ENCODE results near the gene KDM4C.

KDM4C gene

DNA sequence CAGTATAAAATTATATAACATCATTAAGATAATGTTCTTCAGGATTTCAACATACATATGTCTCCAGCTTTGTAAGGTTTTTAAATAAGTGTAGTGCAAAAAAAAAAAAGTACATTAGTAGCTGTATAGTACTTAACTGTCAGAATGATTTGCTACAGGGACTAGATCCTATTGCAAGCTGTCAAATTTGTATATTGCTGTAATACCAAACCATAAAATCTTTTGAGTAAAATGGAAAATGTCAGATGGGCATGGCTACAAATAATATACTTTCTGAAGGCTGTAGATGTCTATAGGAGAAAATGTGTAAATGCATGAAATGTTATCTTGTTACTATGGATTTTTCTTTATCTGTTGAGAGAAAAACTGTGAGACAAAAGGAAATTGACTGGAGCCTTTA is 298.5 kb downstream of the KDM4C start:
- no peak for DNase-seq

GRCh38 chr9:7058473-7058872 is 300.7 kb downstream of the KDM4C start:
- DNase-seq, result no peak

GRCh38 chr9:7067169-7067568 is 309.4 kb downstream of the KDM4C start:
- DNase-seq, result no peak

- DNase-seq, result no peak
Observed at GRCh38 chr9:7071916-7072315, 314.1 kb downstream of the KDM4C start.

DNA sequence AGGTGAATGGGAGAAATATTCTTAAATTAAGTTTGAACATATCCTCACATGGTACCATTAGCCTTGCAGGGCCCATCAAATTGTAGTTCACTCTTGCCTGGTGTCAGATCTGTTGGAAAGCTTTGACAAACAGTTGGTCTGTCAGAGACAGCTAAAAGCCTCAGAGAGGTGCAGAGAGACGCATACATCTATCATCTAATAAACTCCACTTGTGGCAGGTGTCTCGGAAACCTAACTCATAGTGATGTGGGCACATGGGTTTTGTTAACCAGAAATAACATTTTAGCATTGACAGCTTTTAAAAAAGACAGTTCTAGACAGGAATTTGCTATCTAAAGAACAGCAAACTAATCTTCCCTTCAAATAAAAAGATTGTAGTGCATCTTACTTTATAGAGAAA is 315.9 kb downstream of the KDM4C start:
- no peak for DNase-seq

- DNase-seq, result no peak
Observed at GRCh38 chr9:7075154-7075553, 317.4 kb downstream of the KDM4C start.

- DNase-seq, result no peak
Observed at GRCh38 chr9:7079051-7079450, 321.3 kb downstream of the KDM4C start.

DNA sequence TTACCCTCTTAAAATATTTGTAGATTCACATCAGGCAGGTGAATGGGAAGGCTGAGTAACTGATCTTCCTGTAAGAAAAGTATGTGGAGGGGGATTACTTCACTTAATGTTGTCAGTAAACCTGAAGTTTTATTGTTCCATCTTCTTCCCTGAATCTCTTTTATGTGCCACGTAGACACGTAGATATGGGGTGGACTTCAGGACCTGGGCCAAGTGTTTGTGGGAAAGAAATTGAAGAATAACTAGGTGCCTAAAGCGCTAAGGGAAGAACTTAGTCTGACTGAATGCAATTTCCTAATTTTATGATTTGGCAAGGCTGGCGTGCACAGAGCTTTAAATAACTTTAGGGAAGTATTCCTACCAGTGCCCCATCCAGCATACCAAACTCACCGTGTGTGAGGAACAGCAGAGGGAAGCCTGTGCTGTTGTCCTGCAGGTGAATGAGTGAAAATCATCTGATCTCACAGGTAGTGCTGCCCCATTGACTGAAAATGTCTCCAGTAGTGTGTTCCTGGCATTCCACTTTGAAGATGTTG is 323.4 kb downstream of the KDM4C start:
- DNase-seq, result no peak

GRCh38 chr9:7083192-7083591 is 325.4 kb downstream of the KDM4C start:
- no peak for DNase-seq

DNA sequence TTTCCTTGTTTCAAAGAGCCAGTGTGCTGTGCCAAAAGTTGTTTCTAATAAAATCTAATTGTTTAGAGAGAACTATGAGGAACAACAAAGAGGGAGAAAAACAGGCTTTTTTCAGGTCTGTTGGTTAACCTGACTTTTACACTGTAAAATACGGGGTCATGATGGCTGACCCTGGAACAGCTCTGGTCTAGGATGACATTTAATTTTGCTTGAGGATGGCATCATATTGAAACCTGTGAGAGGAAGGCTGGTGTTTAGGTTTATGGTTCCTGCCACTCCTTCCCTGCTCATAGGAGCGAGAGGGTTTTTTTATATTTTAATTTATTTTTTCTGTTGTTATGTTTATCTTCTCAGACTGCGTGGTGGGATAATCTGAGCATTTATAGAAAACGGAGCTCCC is 327.6 kb downstream of the KDM4C start:
- DNase-seq, result no peak

GRCh38 chr9:7086389-7086788 is 328.6 kb downstream of the KDM4C start:
- DNase-seq, result no peak

GRCh38 chr9:7088611-7089010 is 330.8 kb downstream of the KDM4C start:
- DNase-seq, result no peak

DNA sequence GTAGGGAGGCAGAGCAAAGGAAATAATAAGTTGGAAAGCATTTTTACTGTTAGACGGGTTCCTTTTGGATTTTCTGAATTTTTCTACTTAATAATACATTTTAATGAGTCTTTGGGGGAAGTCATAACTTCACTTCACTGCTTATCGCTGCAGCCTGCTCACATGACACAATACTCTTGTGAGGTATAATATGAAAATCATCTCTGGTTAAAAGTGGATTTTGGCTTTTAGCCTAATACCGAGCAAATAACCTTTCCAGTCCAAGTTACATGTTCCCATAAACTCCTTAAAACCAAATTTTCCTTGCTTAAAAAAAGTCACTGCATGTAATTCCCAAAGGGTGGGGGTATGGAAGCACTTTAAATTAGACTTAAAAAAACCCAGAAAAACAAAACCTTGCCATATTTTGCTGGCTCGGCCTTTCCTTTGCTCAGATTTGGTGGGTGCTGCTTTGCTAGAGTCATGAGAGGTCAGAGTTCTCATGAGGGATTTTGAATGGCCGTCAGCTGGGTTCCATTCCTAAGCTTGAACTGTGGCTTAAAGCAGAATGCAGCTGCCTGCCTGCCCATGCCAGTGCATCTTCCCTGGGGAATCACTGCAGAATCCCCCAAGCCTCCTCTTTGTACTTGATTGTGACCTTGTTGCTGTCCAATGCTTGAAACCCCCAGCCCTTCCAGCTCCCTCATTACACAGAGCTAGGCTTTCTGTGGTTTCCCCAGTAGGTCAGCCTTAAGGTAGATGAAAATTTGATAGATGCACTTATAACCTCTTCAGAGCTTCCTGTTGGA is 331.8 kb downstream of the KDM4C start:
- no peak for DNase-seq

DNA sequence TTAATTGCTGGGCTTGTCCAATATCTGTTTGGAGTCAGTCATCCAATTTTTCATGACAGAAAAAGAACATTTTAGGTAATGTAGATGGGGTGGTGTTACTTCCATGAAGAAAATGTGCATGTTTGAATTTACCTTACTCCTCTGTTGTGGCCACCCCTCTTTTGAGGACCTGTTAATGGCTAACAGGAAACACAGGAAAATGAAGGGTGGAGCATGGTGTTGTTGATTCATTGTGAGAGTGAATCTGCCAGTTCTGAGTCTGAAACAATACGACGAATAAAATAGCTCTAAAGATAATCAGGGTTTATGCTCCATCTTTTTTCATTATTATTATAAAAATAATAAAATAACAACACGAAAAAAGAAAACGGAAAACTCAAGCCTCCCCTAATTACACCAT is 335.3 kb downstream of the KDM4C start:
- no peak for DNase-seq

DNA sequence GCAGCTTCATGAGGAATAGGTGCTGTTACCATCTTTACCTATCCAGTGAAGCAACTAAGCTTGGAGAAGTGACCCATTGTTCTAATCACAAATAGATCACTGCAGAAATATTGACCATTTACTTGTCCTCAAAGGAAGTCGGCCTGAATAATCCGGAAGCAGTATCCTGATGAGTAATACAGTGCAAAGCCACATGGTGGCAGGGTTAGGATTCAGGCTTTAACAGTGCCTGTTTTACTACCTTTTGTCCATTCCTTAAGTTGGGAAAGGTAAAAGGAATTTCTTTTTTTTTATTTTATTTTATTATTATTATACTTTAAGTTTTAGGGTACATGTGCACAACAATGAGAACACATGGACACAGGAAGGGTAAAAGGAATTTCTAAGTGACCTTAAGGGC is 336.3 kb downstream of the KDM4C start:
- no peak for DNase-seq

DNA sequence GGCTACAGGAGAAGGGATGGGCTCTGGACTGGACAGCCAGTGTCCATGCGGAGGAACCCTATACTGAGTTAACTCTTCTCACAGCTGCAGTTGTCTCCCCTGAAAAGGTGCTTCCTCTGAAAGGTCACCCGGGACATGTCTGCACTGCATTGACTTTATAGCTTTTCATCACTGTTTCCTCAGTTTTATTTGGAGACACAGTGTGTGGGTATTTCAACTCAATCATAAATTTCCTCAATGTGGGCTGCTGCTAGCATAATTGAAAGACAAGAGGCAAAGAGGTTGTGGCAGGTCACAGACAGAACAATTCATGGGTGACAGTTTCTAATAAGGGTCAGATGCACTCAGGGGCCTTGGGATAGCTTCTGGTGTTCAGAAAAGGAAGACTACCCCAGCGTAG is 336.8 kb downstream of the KDM4C start:
- DNase-seq, result no peak

DNA sequence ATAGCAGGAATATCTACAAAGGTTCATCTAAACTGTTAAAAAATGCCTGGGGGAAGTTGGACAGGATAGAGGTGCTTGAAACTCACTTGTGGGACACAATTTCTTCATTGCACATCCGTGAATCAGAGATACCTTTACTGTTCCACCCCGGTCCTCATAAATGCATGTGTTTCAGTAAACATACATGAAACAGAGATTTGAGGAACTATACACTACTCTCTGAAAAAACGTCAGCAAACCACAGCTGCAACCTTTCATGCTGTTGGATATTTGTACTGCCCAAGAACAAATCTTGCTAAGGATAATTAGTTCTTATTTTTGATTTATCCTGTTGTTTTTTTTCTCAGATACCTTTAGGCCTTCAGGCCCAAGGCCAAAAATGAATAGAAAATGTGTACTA is 337.3 kb downstream of the KDM4C start:
- DNase-seq, result no peak

- DNase-seq, result no peak
Observed at GRCh38 chr9:7097040-7097715, 339.4 kb downstream of the KDM4C start.

DNA sequence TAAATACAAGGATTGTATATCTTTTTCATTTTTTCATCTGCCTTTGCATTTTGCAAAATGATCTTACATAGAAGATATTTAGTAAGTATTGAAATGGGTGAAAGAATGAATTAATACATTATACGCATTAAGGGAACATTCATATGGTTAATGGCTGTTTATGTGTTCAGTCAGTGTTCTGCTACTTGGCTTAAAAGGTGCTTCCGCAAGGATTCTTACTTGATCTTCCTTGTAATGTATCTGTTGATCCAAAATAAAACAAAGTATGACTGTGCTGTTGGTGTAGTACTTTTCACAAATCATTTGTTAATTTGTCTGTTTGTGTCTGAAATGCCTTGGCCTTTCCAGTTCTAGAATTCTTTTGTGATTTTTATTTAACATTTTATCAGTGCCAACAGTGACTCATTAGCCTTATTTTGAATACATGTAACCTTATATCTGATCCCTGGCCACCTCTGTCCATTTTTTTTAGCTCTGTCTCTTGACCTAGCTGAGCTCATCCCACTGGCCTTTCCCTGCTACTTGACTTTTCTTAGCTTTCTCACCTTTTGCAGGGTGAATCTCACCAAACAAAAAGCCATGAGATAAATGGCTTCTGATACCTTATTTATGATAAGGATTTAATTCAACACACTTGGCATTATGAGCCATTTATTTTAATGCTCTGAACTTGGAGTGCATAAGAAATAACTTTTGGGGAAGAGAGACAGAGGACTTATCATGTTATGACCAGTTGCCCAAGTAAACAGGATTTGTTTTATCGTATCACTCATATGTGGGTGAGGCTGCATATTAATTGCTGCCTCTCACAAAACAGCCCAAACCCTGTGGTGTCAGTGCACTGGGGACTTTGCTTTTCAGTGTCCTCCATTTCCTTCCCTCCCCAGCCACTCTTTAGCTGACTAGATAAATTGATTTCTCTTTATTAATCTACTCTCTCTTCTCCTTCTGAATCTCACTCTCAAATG is 340.3 kb downstream of the KDM4C start:
- no peak for DNase-seq

GRCh38 chr9:7103367-7103766 is 345.6 kb downstream of the KDM4C start:
- no peak for DNase-seq

- no peak for DNase-seq
Observed at GRCh38 chr9:7103771-7104170, 346.0 kb downstream of the KDM4C start.

DNA sequence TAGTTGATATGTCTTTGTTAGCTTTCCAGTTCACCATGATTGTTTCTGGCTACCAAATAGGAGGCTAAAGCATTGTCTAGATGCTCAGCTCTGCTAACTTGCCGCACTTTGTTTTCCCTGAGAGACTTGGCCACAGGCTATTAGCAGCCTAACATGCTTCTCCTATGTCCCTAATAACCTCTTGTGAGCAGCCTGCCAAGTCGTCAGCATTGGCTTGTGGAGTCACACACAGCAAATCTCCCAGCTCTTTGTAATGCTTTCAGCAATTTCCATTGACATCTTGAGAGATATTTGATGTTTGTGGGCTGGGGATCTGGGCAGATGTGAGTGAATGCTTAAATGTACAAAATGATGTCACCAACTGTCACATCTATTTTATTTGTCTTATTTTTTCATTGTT is 346.9 kb downstream of the KDM4C start:
- DNase-seq, result no peak

DNA sequence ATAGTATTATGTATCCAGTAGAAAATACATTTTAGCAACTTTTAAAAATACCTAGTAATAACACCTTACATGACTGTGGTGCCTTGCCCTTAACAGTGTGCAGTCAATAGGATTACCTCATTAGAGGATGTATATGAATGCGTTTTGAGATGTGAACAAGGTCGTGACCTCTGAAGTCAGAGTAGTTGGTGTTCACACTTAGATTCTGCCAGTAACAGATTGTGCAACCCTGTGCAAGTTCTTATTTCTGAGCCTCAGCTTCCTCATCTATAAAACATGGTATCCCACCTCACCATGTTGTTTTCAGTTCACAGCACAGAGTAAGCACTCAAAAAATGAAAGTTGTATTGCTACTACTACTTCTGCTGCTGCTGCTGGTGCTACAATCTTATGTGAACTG is 347.3 kb downstream of the KDM4C start:
- no peak for DNase-seq
